Limb (tissue), 2 donors: Measurements from ENCODE around the gene STPG1.

Experiments
- DNase-seq, 2 donors: peaks; one replicate each; pipeline ENCODE4 v3.0.0-alpha.2; 2016; ENCODE audit errors: extremely low spot score in 2 of 2

The STPG1 gene

DNA sequence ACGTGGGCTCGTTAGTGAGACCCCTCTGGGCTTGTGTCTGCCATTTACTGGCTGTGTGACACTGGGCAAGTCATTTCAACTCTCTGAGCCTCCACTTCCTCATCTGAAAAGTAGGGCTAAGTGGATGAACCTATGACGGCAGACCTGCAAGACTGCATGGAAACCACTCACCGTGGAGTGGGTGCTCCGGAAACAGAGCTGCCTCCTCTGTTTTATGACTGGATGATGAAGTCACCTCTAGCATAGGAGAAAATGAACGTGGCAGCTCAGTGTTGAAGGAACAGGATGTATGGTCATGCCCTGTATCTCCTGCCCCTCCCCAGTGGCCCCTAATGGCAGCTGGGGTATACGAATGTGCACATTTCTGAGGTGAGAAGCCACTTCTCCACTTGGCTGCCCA is 40.5 kb downstream of the STPG1 start:
- DNase-seq, result no peak

DNA sequence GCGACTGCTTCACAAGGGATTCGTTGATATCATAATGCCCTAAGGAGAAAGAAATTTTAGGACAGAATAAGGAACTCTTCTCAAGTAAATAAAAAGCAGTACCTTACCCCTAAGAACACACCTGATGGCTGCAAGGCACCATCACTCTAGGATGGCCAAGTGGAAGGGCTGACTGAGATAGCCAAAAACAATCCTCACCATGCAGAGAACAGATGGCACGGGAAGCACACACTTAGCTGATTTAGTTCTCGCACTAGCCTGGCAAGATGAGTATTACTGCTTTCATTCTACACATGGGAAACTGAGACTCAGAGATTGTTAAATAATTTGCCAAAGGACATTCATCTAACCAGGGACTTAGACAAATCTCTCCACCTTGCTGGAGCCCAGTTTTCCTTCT is 43.8 kb downstream of the STPG1 start:
- no peak for DNase-seq

DNA sequence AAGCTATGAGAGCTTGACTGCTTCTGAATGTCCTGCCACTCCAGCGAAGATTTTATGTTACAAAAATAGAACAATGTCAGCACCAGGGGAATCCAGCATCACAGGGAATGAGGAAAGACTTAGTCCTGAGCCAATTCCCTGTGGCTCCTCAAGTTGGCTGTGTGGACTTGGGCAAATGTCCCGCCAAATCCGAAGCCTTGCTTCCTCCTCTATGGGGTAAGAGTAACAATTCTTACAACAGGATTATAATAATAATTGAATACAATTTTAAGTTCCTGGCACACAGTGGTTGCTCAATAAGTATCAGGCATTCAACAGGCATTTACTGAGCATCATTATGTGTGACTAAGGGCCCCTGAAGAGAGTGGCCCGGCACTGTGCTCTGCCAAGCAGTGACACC is 44.4 kb downstream of the STPG1 start:
- DNase-seq, result no peak

DNA sequence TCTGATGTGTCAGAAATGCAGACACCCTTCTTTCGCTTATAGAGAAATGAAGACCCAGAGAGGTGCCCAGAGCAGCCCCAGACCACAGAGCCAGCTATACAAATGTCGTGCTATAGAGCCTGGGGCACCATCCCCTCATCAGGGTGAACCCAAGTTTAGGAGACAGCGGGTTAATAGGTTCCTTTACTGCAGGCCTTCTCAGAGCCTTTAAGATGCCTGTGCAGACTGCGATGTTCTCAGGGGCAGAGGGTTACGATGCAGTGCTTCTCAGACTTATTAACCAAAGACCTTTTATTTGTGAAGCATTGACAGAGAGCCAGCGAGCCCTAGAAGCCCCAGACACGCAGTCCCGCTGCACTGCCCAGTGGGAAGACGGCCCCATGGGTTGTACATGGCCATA is 46.9 kb downstream of the STPG1 start:
- DNase-seq, result no peak

DNA sequence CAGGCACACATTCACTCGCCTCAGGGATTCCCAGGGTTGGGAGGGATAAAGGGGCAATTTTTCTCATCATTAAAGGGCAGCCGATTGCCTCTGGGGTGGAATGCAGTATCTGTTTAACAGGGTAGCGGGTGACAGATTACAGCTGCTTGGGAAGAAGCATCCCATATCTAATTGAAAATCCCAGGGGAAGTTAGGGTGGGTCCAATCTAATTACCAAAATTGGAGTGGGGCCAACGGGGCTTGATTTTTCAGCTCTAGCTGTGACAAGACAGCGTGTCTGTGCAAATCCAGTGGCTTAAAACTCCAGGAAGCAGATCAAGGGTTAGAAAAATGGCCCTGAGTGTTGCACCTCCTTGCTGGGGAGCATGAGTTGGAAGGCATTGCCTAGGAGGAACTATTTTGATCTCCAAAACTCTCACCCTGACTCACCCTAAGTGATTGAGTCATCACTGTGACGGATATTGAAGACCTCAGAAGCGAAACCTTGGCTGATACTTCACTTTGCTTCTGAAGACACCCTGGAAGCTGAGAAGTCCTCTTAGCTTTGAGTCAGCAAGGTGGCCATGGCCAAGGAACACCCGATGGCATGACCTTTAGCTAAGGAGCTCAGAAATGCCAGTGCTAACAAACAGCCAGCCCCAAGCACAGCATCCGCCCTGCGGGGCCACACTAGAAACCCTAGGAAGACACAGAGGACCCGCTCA is 48.5 kb downstream of the STPG1 start:
- DNase-seq, result no peak

DNA sequence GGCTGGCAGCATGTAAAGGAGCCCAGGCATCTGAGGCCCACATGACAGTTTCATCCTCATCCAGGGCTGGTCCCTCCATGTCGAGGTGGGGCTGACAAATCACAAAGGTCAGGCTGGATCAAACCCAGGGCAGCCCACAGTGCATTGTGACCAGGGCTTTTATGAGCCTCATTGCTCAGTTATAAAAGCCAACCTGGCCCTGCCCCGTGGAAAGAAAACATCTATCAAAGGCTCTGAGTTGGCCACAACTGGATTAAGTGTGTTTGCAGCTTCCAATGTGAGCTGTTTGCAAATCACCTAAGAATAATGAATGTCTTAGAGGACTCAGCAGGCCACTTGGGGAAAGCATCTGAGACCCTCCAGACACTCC is 49.0 kb downstream of the STPG1 start:
- no peak for DNase-seq

DNA sequence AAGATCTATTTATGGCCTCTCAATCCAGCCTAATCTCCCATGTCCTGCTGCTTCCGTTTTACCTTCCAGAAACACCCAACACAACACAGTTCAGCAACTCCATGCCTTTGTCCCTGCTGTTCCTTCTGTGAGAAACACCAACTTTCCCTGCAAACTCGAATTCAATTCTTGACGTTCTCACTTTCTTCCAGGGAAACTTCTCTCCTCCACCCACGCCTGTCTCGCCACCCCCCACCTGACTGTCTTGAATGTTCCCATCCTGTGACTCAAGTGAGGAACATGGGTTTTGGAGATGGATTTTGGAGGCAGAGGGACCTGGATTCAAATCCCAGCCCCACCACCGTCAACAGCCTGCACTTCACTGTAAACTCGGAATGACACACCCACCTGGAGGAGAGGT is 49.6 kb downstream of the STPG1 start:
- DNase-seq, result no peak

DNA sequence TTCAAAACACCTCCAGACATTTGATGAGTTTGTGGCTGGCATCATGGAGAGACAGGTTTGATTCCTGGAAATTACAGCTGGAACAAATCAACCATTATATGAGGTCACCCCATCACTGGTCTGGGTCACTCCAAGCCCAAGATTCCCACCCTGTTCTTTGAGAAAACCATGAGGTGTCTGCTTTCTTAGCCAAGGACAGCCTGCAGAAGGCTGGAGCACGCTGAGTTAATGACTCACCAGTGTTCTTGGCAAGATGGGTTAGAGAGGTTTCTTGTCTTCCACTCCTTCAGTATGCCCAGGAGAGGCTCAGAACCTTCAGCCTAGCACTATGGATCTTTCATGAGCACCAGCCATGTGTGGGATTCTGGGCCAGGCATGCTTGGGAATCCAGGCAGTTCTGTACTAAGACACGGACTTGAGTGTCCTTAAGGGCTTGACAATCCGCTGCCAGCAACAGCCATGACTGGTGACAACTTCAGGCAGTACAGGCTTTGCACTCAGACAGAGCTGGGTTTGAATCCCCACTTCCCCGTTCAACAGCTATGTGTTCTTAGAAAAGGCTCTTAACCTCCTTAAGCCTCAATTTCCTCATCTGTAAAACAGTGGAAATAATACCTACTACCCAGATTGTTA is 50.5 kb downstream of the STPG1 start:
- DNase-seq, result no peak

DNA sequence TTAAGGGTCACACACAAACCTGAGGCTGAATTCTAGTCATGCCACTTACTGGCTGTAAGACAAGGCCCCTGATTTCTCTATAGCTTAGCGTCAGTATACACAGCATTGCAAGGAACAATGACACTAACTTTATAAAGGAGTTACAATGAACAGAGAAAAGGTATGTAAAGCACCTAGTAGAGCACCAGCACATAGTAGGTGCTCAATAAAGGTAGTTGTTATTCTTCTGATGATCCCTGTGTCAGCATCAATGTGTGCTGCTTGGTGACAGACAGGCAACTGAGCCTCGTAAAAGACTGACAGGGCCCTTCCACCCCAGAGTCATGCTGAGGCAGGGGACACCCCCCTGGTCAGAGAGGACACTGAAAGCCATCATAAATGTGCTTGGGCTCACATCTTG is 51.2 kb downstream of the STPG1 start:
- no peak for DNase-seq

DNA sequence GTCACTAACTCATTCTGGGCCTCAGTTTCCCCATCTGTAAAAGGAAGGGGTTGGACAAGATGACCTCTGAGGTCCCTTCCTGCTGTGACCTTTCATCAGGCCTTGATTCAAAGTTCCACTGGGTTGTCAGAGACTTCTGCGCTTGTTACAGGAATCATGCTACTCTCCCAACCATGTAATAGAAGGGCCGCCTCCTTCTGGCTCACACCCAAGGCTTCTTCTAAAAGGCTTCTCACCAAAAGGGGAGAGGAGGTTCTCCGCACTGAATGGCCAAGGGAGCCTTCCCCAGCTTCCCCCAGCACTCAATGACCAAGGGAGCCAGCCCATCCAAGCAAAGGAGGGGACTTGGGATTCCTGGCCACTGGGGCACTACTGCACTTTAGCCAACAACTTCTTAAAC is 51.8 kb downstream of the STPG1 start:
- no peak for DNase-seq

DNA sequence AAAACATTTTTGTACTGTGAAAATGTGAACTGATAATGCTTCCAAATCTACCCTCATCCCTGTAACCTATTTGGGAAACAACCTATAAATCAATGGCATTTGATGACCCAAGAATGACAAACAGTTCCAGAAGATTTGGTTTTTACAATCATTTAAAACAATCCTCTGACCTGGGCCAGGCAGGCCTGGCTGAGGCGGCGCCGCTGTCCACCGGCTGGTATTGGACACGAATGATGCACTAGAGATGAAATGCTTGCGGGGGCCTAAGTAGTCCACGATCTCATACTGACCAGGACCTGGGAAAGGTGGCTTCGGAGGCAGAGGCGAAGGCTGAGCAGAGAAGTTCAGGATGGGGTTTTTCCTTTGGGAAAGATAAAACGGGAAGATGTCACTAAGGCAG is 52.9 kb downstream of the STPG1 start:
- no peak for DNase-seq

DNA sequence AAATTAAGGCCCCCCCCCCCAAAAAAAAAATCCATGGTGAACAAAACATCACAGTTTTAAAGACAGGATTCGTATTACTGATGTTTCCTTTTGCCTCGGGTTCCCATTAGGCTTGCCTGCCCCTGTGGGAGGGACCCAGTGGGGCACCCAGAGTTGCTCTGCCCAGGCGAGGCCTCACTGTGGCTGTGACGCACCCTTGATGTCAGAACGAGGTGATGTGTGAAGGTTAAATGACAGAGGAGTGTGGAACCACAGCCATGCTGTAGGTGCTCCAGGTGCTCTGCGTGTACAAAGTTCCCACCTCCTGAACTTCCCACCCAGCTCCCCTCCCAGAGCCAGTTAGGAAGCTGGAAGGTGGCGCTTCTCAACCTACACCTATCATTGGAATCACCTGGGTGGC is 56.5 kb downstream of the STPG1 start:
- no peak for DNase-seq

DNA sequence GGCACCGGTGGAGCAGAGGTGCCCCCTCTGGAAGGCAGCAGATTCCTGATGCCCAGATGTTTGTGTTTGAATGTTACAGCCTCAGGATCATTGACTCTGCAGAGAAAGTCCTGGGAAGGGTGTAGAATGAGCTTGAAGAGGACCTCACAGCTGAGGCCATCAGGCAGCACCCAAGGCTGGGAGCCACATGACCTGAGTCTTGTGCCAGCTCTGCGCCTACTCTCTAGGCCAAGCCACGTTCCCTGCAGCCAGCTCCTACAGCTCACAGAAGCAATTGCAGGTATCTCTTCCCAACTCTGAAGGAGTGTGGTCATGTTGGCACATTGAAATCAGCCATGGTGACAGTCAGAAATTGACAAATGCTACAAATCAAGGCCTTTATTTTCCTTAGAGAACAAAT is 58.1 kb downstream of the STPG1 start:
- no peak for DNase-seq

DNA sequence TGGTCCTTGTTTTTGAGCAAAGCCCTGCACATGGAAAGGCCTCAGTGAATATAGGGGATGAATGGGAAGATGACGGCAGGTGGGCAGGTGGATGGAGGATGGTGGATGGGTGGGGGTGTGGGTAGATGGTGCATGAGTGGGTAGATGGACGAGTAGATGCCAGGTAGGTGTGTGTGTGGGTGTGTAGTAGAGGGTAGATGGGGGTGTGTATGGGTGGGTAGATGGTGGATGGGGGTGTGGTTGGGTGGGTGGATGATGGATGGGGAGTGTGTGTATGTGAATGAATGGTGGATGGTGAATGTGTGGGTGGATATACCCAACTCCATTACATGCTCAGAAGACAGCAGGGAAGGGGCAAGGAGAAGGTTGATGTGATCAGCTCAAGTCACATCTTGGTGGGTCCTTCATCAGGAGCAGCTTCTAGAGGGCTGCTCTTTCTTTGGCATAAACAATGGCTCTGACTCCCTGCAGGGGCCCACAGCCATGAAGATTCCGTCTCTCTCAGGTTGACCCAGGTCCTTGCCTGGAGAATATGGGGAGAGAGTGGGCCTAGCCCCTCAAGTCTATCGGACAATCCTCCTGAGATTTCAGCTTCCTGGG is 60.2 kb downstream of the STPG1 start:
- DNase-seq, result no peak

DNA sequence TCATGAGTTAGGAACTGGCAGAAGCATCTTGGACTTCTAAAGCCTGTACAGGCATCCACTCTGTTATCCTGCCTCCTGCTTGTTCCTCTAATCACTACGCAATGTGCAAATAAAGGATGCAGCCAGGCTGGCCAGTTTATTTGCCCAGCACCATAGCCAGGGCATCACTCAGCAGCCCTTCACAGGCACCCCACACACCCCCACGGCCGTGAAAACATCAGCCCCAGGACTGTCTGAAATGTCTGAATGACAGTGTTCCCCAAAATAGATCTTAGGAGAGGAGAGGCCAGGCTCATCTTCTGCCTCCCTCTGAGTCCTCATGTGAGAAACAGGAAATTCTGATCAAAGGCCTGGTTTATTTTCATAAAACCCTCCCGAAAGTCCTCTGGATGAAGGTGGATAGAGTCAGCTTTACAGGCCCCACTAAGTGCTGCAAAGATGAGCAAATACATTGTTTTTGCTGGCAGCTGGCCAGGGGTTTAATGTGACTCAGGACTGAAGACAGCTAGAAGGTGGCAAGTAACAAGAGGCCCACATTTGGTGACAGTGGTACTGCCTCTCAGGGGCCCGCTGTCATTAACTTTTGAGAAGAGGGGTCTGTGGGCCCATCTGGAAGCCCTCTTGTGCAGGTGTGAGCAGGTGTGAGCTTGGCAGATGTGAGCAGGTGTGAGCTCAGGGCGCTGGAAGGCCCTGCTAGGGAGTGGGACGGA is 61.5 kb downstream of the STPG1 start:
- no peak for DNase-seq

DNA sequence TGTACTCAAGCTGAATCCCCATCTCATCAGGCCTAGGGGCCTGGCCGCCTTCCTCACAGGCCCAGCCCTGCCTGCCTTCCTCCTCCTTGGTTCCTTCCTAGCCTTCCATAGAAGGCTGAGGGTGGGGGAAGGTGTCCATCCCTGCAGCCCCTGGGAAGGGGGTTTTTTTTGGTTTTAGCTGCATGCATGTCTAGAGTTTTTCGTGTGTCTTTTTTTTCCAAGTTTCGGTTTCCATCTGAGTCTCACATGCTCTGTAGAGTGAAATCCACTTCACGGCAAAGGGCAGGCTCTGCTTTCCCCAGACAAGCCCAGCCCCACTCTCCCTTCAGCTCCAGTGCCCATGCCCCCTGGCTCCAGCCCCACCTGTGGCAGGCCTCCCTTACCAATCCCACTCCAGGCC is 62.3 kb downstream of the STPG1 start:
- no peak for DNase-seq

DNA sequence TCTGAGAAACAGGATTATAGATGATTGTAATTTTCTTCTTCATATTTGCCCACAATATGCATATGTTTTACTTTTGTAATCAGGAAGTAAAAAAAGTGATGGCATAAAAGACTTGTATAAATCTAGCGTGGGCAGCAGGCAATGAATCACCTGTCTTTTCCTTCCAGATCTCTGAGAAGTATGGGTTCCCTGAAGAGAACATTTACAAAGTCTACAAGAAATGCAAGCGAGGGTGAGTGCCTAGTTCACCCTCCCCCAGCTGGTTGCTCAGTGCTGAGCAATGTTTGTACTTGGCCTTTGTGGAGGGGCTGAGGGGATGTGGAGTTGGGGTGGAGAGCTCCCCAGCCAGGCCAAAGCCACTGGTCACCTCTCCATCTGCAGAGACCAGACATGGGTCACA is 63.7 kb downstream of the STPG1 start:
- DNase-seq, result no peak

DNA sequence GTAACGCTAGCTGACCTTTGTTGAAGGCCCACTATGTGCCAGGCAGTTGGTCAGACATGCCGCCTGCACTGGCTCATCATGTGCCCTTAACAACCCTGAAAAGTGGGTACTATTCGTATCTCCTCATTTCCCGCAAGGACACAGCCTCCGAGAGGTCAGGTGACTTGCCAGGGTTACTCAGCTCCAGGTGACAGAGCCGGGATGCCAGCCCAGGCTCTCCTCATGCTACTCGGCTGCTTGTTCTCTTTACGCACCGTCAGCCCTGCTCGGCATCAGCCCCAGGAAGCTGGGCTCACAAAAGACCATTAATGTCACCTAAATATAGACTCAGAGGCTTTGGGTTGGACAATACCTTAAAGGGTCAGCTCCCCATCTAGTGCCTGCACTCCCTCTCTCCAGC is 65.4 kb downstream of the STPG1 start:
- DNase-seq, result no peak

DNA sequence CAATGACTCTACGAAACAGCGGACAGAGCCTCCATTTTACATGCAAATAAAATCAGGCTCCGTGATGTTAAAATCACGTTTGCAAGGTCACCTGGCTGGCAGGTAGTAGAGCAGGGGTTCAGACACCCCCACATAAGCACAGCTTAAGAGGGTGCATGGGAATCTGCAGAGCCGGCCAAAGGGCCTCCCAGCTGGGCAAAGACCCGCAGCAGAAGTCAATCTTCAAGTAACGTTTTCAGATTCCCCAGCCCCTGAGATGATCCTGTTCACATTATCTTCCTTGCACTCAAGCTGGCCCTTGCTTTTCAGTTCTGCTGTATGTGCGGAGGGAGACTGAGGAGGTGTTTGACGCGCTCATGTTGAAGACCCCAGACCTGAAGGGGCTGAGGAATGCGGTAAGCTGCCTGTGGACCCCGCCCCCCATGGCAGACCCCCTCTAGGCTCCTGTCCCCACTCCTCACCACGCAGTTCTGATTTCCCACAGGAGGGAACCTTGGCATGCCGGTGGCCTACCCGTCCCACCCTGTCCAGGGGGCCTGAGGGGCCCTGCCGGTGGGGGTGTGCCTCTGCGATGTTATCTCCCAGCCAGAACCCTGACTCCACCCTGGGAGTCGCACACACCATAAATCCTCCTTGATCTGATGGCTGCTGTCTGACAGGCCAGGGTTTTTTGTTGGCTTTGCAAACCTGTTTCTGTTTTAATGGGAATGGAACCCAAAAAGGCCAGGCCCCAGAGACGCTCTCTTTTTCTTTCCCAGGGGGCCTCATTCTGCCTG is 66.2 kb downstream of the STPG1 start:
- DNase-seq, result no peak

DNA sequence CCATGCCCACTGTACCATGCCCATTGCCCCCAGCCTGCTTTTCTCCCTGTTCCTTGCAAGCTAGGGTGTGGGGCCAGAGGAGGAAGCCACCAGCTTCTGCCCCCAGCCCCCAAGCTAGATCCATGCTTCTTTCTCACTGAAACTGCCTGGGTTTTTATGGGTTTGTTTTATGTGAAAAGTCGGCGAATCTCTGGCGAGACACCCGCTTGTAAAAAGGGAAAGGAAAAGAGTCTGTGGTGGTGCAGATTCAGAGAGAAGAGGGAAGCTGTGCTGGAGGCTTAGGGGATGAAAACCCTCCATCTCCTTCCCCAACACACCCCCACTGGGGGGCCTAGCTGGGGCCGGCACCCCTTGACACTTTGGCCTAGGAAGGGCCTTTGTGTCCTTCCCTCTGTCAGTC is 68.2 kb downstream of the STPG1 start:
- DNase-seq, result no peak

DNA sequence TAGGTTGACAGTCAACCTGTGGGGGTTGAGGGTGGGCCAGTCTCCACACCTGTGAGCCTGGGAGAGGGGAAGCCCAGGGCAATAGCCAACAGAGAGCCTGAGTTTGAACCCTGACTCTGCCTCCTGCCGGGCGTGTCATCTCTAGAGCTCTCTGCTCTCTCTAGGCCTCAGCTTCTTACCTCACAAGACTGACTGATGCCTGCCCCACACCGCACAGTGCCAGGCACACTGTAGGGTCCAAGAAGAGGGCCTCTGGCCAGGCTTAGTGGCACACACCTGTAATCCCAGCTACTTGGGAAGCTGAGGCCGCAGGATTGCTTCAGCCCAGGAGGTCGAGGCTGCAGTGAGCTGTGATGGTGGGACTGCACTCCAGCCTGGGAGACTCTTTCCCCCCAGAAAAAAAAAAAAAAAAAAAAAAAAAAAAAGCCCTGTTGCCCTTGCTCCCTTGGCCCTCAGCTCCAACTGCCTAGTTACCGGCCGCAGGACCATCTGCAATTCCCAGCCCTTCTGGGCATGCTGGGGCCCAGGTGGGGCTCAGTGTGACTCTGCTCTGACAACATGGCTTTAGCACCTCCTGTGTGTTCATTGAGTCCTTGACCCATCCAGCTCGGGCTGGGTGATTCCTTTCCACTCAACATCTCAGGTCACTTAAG is 69.4 kb downstream of the STPG1 start:
- no peak for DNase-seq
